ENCODE measurements around the gene ITGAL.

- TF ChIP-seq, protein P1, sequence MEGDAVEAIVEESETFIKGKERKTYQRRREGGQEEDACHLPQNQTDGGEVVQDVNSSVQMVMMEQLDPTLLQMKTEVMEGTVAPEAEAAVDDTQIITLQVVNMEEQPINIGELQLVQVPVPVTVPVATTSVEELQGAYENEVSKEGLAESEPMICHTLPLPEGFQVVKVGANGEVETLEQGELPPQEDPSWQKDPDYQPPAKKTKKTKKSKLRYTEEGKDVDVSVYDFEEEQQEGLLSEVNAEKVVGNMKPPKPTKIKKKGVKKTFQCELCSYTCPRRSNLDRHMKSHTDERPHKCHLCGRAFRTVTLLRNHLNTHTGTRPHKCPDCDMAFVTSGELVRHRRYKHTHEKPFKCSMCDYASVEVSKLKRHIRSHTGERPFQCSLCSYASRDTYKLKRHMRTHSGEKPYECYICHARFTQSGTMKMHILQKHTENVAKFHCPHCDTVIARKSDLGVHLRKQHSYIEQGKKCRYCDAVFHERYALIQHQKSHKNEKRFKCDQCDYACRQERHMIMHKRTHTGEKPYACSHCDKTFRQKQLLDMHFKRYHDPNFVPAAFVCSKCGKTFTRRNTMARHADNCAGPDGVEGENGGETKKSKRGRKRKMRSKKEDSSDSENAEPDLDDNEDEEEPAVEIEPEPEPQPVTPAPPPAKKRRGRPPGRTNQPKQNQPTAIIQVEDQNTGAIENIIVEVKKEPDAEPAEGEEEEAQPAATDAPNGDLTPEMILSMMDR (IDR thresholded peaks at IDR 0.05; ENCODE audit: borderline replicate concordance, extremely low read depth, low read length, poor library complexity, severe bottlenecking) = no peak
- no peak for TF ChIP-seq EZH2 (IDR thresholded peaks at IDR 0.05; ENCODE audit: borderline replicate concordance, low read depth, low read length, severe bottlenecking)
These were observed 85.6 kb downstream of the ITGAL start, which contains the start of gene ZNF764 for GRCh38 chr16:30557957-30558788.
